Measurements from ENCODE around the gene CFAP410. TPM values are rescaled to one million over a fixed set of nuclear protein-coding genes. Genes with fewer than 3 reads are reported as not detected.

Gene CFAP410
- total RNA-seq, 8 experiments from 2014 or later = 12.5 to 19.0 (median 16.7) TPM

- H3K27ac ChIP-seq = peak overlapping the region; percentile 19 to 76
- peak overlapping the region; percentile 52 to 96 (median 69) for H3K4me3 ChIP-seq
- in situ Hi-C loops (cut with MboI; ENCODE audit: low pct_unique_long_range_greater_than_20kb in 2 of 9, low sequenced_read_pairs in 9 of 9, unreplicated experiment in 9 of 9) = no loop called here
- ATAC-seq (replicated peaks in 6 of 8) = peak; percentile 13 to 61 (median 38)
- H3K4me1 ChIP-seq (replicated peaks in 1 of 2) = peaks cover 25 to 46% of the 10 kb centered on the region in 2 donors
- 0 to 8% (median 0%) methylated on average over 2 to 8 of the region's 67 CpGs; no CpG with 5 or more reads in 7 of the 10 experiments for WGBS, 10 experiments
These were observed 38.8 kb downstream of the CFAP410 start for GRCh38 chr21:44300262-44300959.

GRCh38 chr21:44299458-44300261 is 39.5 kb downstream of the CFAP410 start, which contains the start of gene PFKL:
Gene PFKL (plus strand): TSS chr21:44300053. CDS start chr21:44300106, 53 bp downstream.
- in situ Hi-C loops (cut with MboI; ENCODE audit: low pct_unique_long_range_greater_than_20kb in 2 of 9, low sequenced_read_pairs in 9 of 9, unreplicated experiment in 9 of 9) = no loop called here
- peaks cover 20 to 41% of the 10 kb centered on the region in 2 donors for H3K4me1 ChIP-seq (replicated peaks in 1 of 2)
- WGBS, 10 experiments = 3% methylated on average over 6 of the region's 94 CpGs; no CpG with 5 or more reads in 9 of the 10 experiments
- peak within 1 kb of the TSS; percentile 52 to 96 (median 69) for H3K4me3 ChIP-seq
- H3K27ac ChIP-seq = peak within 1 kb of the TSS; percentile 19 to 76
- peak; percentile 58 to 79 (median 66) for ATAC-seq (replicated peaks in 6 of 8)

- Histone ChIP-seq H3K27ac (peak overlapping the region; percentile 5 to 76), H3K4me1 (replicated peaks in 1 of 2) (peaks cover 16 to 36% of the 10 kb centered on the region in 2 donors)
These were observed 40.1 kb downstream of the CFAP410 start for GRCh38 chr21:44299085-44299457.

GRCh38 chr21:44298301-44298700 is 40.9 kb downstream of the CFAP410 start:
- Histone ChIP-seq H3K27ac (no peak overlapping the region), H3K4me3 (no peak overlapping the region), H3K4me1 (replicated peaks in 1 of 2) (peaks cover 8 to 29% of the 10 kb centered on the region in 2 donors)
- in situ Hi-C loops (cut with MboI; ENCODE audit: low pct_unique_long_range_greater_than_20kb in 2 of 9, low sequenced_read_pairs in 9 of 9, unreplicated experiment in 9 of 9) = no loop called here
- WGBS, 10 experiments = 40 to 100% (median 72%) methylated on average over 1 to 2 of the region's 2 CpGs; no CpG with 5 or more reads in 4 of the 10 experiments
- ATAC-seq (replicated peaks in 6 of 8) = no peak

More at GRCh38 chr21:44299085-44299457, 40.1 kb downstream of the CFAP410 start:
- in situ Hi-C loops (cut with MboI; ENCODE audit: low pct_unique_long_range_greater_than_20kb in 2 of 9, low sequenced_read_pairs in 9 of 9, unreplicated experiment in 9 of 9) = no loop called here
- H3K4me3 ChIP-seq = peak overlapping the region; percentile 52 to 96 (median 69)
- 0 to 23% (median 13%) methylated on average over 1 to 4 of the region's 10 CpGs; no CpG with 5 or more reads in 5 of the 10 experiments for WGBS, 10 experiments
- ATAC-seq (replicated peaks in 6 of 8) = no peak

- no peak overlapping the region for H3K4me3 ChIP-seq
- in situ Hi-C loops (cut with MboI; ENCODE audit: low pct_unique_long_range_greater_than_20kb in 2 of 9, low sequenced_read_pairs in 9 of 9, unreplicated experiment in 9 of 9) = no loop called here
- WGBS, 10 experiments = 0 to 60% (median 5%) methylated on average over 1 to 6 of the region's 22 CpGs; no CpG with 5 or more reads in 2 of the 10 experiments
- H3K27ac ChIP-seq = no peak overlapping the region
- peaks cover 8 to 23% of the 10 kb centered on the region in 2 donors for H3K4me1 ChIP-seq (replicated peaks in 1 of 2)
- ATAC-seq (replicated peaks in 6 of 8) = peak; percentile 34 to 57 (median 44)
These were observed 41.5 kb downstream of the CFAP410 start for GRCh38 chr21:44297525-44298290.

- ATAC-seq (replicated peaks in 6 of 8) = no peak
- in situ Hi-C loops (cut with MboI; ENCODE audit: low pct_unique_long_range_greater_than_20kb in 2 of 9, low sequenced_read_pairs in 9 of 9, unreplicated experiment in 9 of 9) = no loop called here
- Histone ChIP-seq H3K27ac (no peak overlapping the region), H3K4me1 (replicated peaks in 1 of 2) (peaks cover 8 to 15% of the 10 kb centered on the region in 2 donors), H3K4me3 (no peak overlapping the region)
- WGBS, 10 experiments = 39 to 100% methylated on average over 1 to 5 of the region's 13 CpGs; no CpG with 5 or more reads in 8 of the 10 experiments
These were observed 42.3 kb downstream of the CFAP410 start for GRCh38 chr21:44296916-44297315.

- H3K27ac ChIP-seq = no peak overlapping the region
- no CpG with 5 or more reads among the region's 12 CpGs for WGBS, 10 experiments
- in situ Hi-C loops (cut with MboI; ENCODE audit: low pct_unique_long_range_greater_than_20kb in 2 of 9, low sequenced_read_pairs in 9 of 9, unreplicated experiment in 9 of 9) = no loop called here
- H3K4me3 ChIP-seq = no peak overlapping the region
- ATAC-seq (replicated peaks in 6 of 8) = peak in 2 of 8 experiments; percentile 18 to 25
- H3K4me1 ChIP-seq (replicated peaks in 1 of 2) = peaks cover 7% of the 10 kb centered on the region in 2 donors
These were observed 43.1 kb downstream of the CFAP410 start for GRCh38 chr21:44296103-44296519.

- ATAC-seq (replicated peaks in 6 of 8) = no peak
- H3K4me3 ChIP-seq = no peak overlapping the region
- peaks cover 3% of the 10 kb centered on the region in 2 donors for H3K4me1 ChIP-seq (replicated peaks in 1 of 2)
- no peak overlapping the region for H3K27ac ChIP-seq
- 58% methylated on average over 6 of the region's 10 CpGs; no CpG with 5 or more reads in 9 of the 10 experiments for WGBS, 10 experiments
- in situ Hi-C loops (cut with MboI; ENCODE audit: low pct_unique_long_range_greater_than_20kb in 2 of 9, low sequenced_read_pairs in 9 of 9, unreplicated experiment in 9 of 9) = no loop called here
These were observed 43.5 kb downstream of the CFAP410 start for GRCh38 chr21:44295646-44296045.

GRCh38 chr21:44295163-44295573 is 44.0 kb downstream of the CFAP410 start:
- 10% methylated on average over 2 of the region's 14 CpGs; no CpG with 5 or more reads in 9 of the 10 experiments for WGBS, 10 experiments
- H3K27ac ChIP-seq = no peak overlapping the region
- H3K4me3 ChIP-seq = no peak overlapping the region
- peaks cover 3% of the 10 kb centered on the region in 2 donors for H3K4me1 ChIP-seq (replicated peaks in 1 of 2)
- ATAC-seq (replicated peaks in 6 of 8) = peak in 2 of 8 experiments; percentile 7 to 10
- in situ Hi-C loops (cut with MboI; ENCODE audit: low pct_unique_long_range_greater_than_20kb in 2 of 9, low sequenced_read_pairs in 9 of 9, unreplicated experiment in 9 of 9) = no loop called here

- WGBS, 10 experiments = 26 to 40% methylated on average over 1 to 3 of the region's 26 CpGs; no CpG with 5 or more reads in 8 of the 10 experiments
- in situ Hi-C loops (cut with MboI; ENCODE audit: low pct_unique_long_range_greater_than_20kb in 2 of 9, low sequenced_read_pairs in 9 of 9, unreplicated experiment in 9 of 9) = no loop called here
- Histone ChIP-seq H3K4me1 (replicated peaks in 1 of 2) (peaks cover 3% of the 10 kb centered on the region in 2 donors), H3K27ac (no peak overlapping the region), H3K4me3 (no peak overlapping the region)
- no peak for ATAC-seq (replicated peaks in 6 of 8)
These were observed 44.6 kb downstream of the CFAP410 start for GRCh38 chr21:44294391-44295162.

- no peak overlapping the region for H3K27ac ChIP-seq
- WGBS, 10 experiments = 90% methylated on average over 2 of the region's 33 CpGs; no CpG with 5 or more reads in 9 of the 10 experiments
- peaks cover 0 to 3% of the 10 kb centered on the region in 2 donors for H3K4me1 ChIP-seq (replicated peaks in 1 of 2)
- no peak overlapping the region for H3K4me3 ChIP-seq
- in situ Hi-C loops (cut with MboI; ENCODE audit: low pct_unique_long_range_greater_than_20kb in 2 of 9, low sequenced_read_pairs in 9 of 9, unreplicated experiment in 9 of 9) = no loop called here
- no peak for ATAC-seq (replicated peaks in 6 of 8)
These were observed 45.5 kb downstream of the CFAP410 start for GRCh38 chr21:44293551-44294231.
